HCT116 (cell line): ENCODE data around the gene FKBP4. TPM values are rescaled to one million over a fixed set of nuclear protein-coding genes. Genes with fewer than 3 reads are reported as not detected.

Experiments used
- ATAC-seq: fragments of 200-7000 bp; cut with Tn5 transposase; 2 replicates; pipeline ENCODE4 v1.9.1; 2020; ENCODE audit warnings: mild to moderate bottlenecking, moderate library complexity
- BruUV-seq: library from RNA; stranded (reverse); fragments of 400-500 nt; replicated peaks from 2 replicates; lab custom pipeline; 2021; lab: Mats Ljungman, UMichigan
- CTCF ChIA-PET: fragments of 300-600 bp; sonication (Branson Sonifier 250); formaldehyde crosslinking; loops from one replicate; lab custom pipeline; 2021; ENCODE audit warnings: antibody characterized with exemption; lab: Charles Lee
- POLR2A ChIA-PET: fragments of 300-600, 350-600 bp; sonication (Branson Sonifier 250); formaldehyde crosslinking; loops from one replicate; lab custom pipeline; 2021; ENCODE audit warnings: antibody characterized with exemption; lab: Charles Lee
- RAD21 ChIA-PET, 2 experiments: fragments of 300-600 bp; sonication (Branson Sonifier 250); formaldehyde crosslinking; loops; one replicate each; lab custom pipeline; 2023; ENCODE audit warnings: low total read pairs in 2 of 2; ENCODE audit not compliant: uncharacterized antibody in 2 of 2, unreplicated experiment in 2 of 2, low non-redundant PET in 1 of 2; lab: Charles Lee
- DNase-seq: peaks from one replicate; pipeline ENCODE4 v3.0.0-alpha.2; 2010; ENCODE audit warnings: low read depth, low spot score
- H2AFZ ChIP-seq: fragments of 200-600 bp; shearing (Covaris generic), sonication (generic); 2 replicates; pipeline ENCODE4 v1.6.1; 2017; ENCODE audit warnings: low read depth, mixed run types, mixed read lengths, antibody characterized with exemption, low read length; ENCODE audit not compliant: poor library complexity, severe bottlenecking
- H3K27ac ChIP-seq: 2 replicates; pipeline ENCODE4 v1.5.1; 2012; ENCODE audit warnings: low read depth, low read length
- H3K27me3 ChIP-seq: fragments of 200-600 bp; sonication (generic); 2 replicates; pipeline ENCODE4 v1.6.1; 2016; ENCODE audit warnings: mixed run types, low read length, mixed read lengths; ENCODE audit not compliant: insufficient read depth
- H3K36me3 ChIP-seq, 2 experiments: fragments of 200-500 bp in 1 of 2; fragments of 200-600 bp in 1 of 2; sonication (Bioruptor generic) in 1 of 2; sonication (generic) in 1 of 2; 2 replicates each; pipeline versions ENCODE4 v1.5.1 to v1.6.1; 2014 to 2016; ENCODE audit warnings: low read length in 2 of 2, inconsistent platforms in 1 of 2, mixed read lengths in 1 of 2, mixed run types in 1 of 2; ENCODE audit not compliant: insufficient read depth in 2 of 2, control insufficient read depth in 1 of 2
- H3K4me1 ChIP-seq, 2 experiments: fragments of 200-600 bp in 1 of 2; sonication (generic) in 1 of 2; 2 replicates each; pipeline versions ENCODE4 v1.5.1 to v1.6.1; 2012 to 2017; ENCODE audit warnings: low read length in 2 of 2, inconsistent platforms in 1 of 2, mild to moderate bottlenecking in 1 of 2, mixed read lengths in 1 of 2, mixed run types in 1 of 2, moderate library complexity in 1 of 2; ENCODE audit not compliant: insufficient read depth in 2 of 2, control insufficient read depth in 1 of 2
- H3K4me2 ChIP-seq: fragments of 200-600 bp; sonication (generic); 2 replicates; pipeline ENCODE4 v1.6.1; 2017; ENCODE audit warnings: mixed run types, low read length, mixed read lengths
- H3K4me3 ChIP-seq, 2 experiments: fragments of 200-600 bp in 1 of 2; sonication (generic) in 1 of 2; replicated peaks in 1 of 2; 2 replicates each; pipeline ENCODE4 v1.5.1; 2011 to 2016; ENCODE audit warnings: low read length in 2 of 2, control low read depth in 1 of 2, low read depth in 1 of 2, mild to moderate bottlenecking in 1 of 2, mixed read lengths in 1 of 2, mixed run types in 1 of 2
- H3K79me2 ChIP-seq: fragments of 200-600 bp; sonication (generic); 2 replicates; pipeline ENCODE4 v1.6.1; 2017; ENCODE audit warnings: mild to moderate bottlenecking, mixed run types, low read length, moderate library complexity, mixed read lengths; ENCODE audit not compliant: insufficient read depth
- H3K9ac ChIP-seq: fragments of 200-600 bp; sonication (generic); 2 replicates; pipeline ENCODE4 v1.6.1; 2016; ENCODE audit warnings: low read length, mixed read lengths
- H3K9me2 ChIP-seq: fragments of 200-600 bp; sonication (generic), shearing (Covaris generic); 2 replicates; pipeline ENCODE4 v1.6.1; 2017; ENCODE audit warnings: mixed run types, mild to moderate bottlenecking, moderate library complexity; ENCODE audit not compliant: insufficient read depth
- H3K9me3 ChIP-seq, 2 experiments: fragments of 200-500 bp in 1 of 2; fragments of 200-600 bp in 1 of 2; sonication (Bioruptor generic) in 1 of 2; sonication (generic) in 1 of 2; 2 replicates each; pipeline ENCODE4 v1.6.1; 2014 to 2017; ENCODE audit warnings: low read length in 2 of 2, mixed read lengths in 2 of 2, inconsistent platforms in 1 of 2, low read depth in 1 of 2, mild to moderate bottlenecking in 1 of 2, mixed run types in 1 of 2, moderate library complexity in 1 of 2; ENCODE audit not compliant: control insufficient read depth in 1 of 2, insufficient read depth in 1 of 2
- H4K20me1 ChIP-seq: fragments of 200-600 bp; sonication (generic), shearing (Covaris generic); 2 replicates; pipeline ENCODE4 v1.6.1; 2017; ENCODE audit warnings: mixed run types, mild to moderate bottlenecking, moderate library complexity; ENCODE audit not compliant: insufficient read depth
- CBX3 ChIP-seq: IDR thresholded peaks from 2 replicates; pipeline ENCODE4 v1.6.1; 2012; ENCODE audit warnings: low read depth
- CEBPB ChIP-seq: IDR thresholded peaks from 2 replicates; pipeline ENCODE4 v1.6.1; 2012; ENCODE audit warnings: low read depth
- ELF1 ChIP-seq: IDR thresholded peaks from 2 replicates; pipeline ENCODE4 v1.6.1; 2012; ENCODE audit warnings: low read depth, borderline replicate concordance
- EZH2 ChIP-seq: fragments of 200-600 bp; sonication (generic); IDR thresholded peaks from 2 replicates; pipeline ENCODE4 v1.6.1; 2017; ENCODE audit warnings: antibody characterized with exemption, mixed run types
- EZH2phosphoT487 ChIP-seq: fragments of 200-600 bp; IDR thresholded peaks from 2 replicates; pipeline ENCODE4 v1.6.1; 2018; ENCODE audit warnings: antibody characterized with exemption, borderline replicate concordance
- FOSL1 ChIP-seq: IDR thresholded peaks from 2 replicates; pipeline ENCODE4 v1.6.1; 2012; ENCODE audit warnings: low read depth
- JUND ChIP-seq: IDR thresholded peaks from 2 replicates; pipeline ENCODE4 v1.6.1; 2012
- POLR2A ChIP-seq: IDR thresholded peaks from 2 replicates; pipeline ENCODE4 v1.7.0; 2011; ENCODE audit warnings: borderline replicate concordance; ENCODE audit not compliant: insufficient read depth, insufficient read length; ENCODE audit errors: extremely low read depth
- POLR2AphosphoS5 ChIP-seq: IDR thresholded peaks from 2 replicates; pipeline ENCODE4 v1.6.1; 2011; ENCODE audit warnings: mild to moderate bottlenecking, low read depth, low read length, moderate library complexity
- RAD21 ChIP-seq: IDR thresholded peaks from 2 replicates; pipeline ENCODE4 v1.6.1; 2012; ENCODE audit warnings: low read depth, mild to moderate bottlenecking
- REST ChIP-seq: IDR thresholded peaks from 2 replicates; pipeline ENCODE4 v1.6.1; 2012; ENCODE audit warnings: low read depth
- SIN3A ChIP-seq: IDR thresholded peaks from 2 replicates; pipeline ENCODE4 v1.6.1; 2012; ENCODE audit warnings: low read depth
- SRF ChIP-seq: IDR thresholded peaks from 2 replicates; pipeline ENCODE4 v1.6.1; 2012; ENCODE audit warnings: low read depth
- TCF7L2 ChIP-seq: IDR thresholded peaks from 2 replicates; pipeline ENCODE4 v1.7.0; 2011; ENCODE audit warnings: borderline replicate concordance, inconsistent platforms; ENCODE audit not compliant: insufficient read depth, insufficient read length; ENCODE audit errors: extremely low read depth
- YY1 ChIP-seq: IDR thresholded peaks from 2 replicates; pipeline ENCODE4 v1.6.1; 2011; ENCODE audit warnings: low read length, low read depth, moderate library complexity, mild to moderate bottlenecking; ENCODE audit not compliant: insufficient replicate concordance; ENCODE audit errors: extremely low read depth
- ZFX ChIP-seq: fragments of 450-650 bp; IDR thresholded peaks from 2 replicates; pipeline ENCODE4 v1.6.1; 2017
- ZNF274 ChIP-seq: fragments of 200-500 bp; sonication (Bioruptor generic); IDR thresholded peaks from 2 replicates; pipeline ENCODE4 v1.6.1; 2014; ENCODE audit warnings: mild to moderate bottlenecking, low read depth, low read length, inconsistent platforms
- intact Hi-C: fragments of 100-400 bp; cut with micrococcal nuclease; formaldehyde crosslinking; loops from 2 replicates; pipeline ENCODE4 v1.10.0; 2022
- total RNA-seq: library from RNA; stranded (reverse); gene quantifications from one replicate; pipeline ENCODE4 v1.2.1, GENCODE V29; 2021; ENCODE audit not compliant: unreplicated experiment
- TF ChIP-seq, protein P1 (sequence below): IDR thresholded peaks from 2 replicates; pipeline ENCODE4 v1.6.1; 2012

Gene FKBP4
- total RNA-seq, 1 experiment from 2014 or later: 178 TPM

- TF ChIP-seq YY1 (no peak), ZFX (no peak), FOSL1 (no peak), SIN3A (no peak), ZNF274 (no peak), RAD21 (no peak), ELF1 (no peak)
- TF ChIP-seq, protein P1, sequence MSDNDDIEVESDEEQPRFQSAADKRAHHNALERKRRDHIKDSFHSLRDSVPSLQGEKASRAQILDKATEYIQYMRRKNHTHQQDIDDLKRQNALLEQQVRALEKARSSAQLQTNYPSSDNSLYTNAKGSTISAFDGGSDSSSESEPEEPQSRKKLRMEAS: no peak
Observed at GRCh38 chr12:2841056-2841650, 46.4 kb downstream of the FKBP4 start (continued).

DNA sequence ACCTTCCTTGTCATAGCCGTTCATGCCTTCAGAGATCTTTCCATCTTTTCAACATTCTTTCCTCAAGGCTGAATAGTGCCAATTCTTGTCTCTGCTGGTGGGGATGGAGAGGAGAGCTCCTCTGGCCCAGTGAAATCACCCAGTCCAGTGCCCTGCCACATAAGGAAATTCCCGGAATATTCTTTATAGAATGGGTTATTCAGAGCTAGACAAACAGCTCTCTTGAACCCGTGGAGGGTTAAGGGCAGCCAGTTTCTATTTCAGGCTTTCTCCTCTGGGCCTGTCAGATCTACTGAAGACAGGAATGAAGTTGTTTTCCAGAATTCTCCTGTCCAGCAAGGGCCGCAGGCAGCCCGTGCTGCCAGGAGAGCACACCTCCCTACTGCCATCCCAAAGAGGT is 48.2 kb downstream of the FKBP4 start:
- H3K9me2 ChIP-seq: no peaks in the 10 kb centered on the region

More for the DNA sequence above, 48.2 kb downstream of the FKBP4 start:
- Histone ChIP-seq H3K36me3 (peaks cover 3 to 4% of the 10 kb centered on the region in 2 experiments; a peak in 1 of 4 replicates), H2AFZ (no peak overlapping the region), H3K4me1 (no peaks in the 10 kb centered on the region), H3K9me3 (no peaks in the 10 kb centered on the region), H3K27ac (no peak overlapping the region), H3K9ac (no peak overlapping the region), H3K79me2 (no peaks in the 10 kb centered on the region), H3K4me2 (no peak overlapping the region), H4K20me1 (no peaks in the 10 kb centered on the region), H3K27me3 (no peaks in the 10 kb centered on the region), H3K4me3 (no peak overlapping the region)
- BruUV-seq: no TSS peak
- TF ChIP-seq SIN3A: no peak
- TF ChIP-seq CEBPB: no peak
- no peak for TF ChIP-seq CBX3
- TF ChIP-seq SRF: no peak
- TF ChIP-seq FOSL1: no peak
- TF ChIP-seq ZNF274: no peak
- TF ChIP-seq EZH2: no peak
- TF ChIP-seq REST: no peak
- no peak for TF ChIP-seq ELF1
- TF ChIP-seq RAD21: no peak
- no peak for TF ChIP-seq JUND
- no peak for TF ChIP-seq POLR2A
- no peak for TF ChIP-seq TCF7L2
- TF ChIP-seq POLR2AphosphoS5: no peak
- no peak for TF ChIP-seq EZH2phosphoT487
- DNase-seq: no peak
- ATAC-seq: no peak
- intact Hi-C loops: no loop called here
- POLR2A ChIA-PET: no interaction called here
- CTCF ChIA-PET: no interaction called here
- RAD21 ChIA-PET: no interaction called here
